Measurements from ENCODE around the gene KIDINS220. TPM values are rescaled to one million over a fixed set of nuclear protein-coding genes. Genes with fewer than 3 reads are reported as not detected.

The KIDINS220 gene
- total and polyA plus RNA-seq, 2 experiments from 2014 or later: 12.8 to 38.2 TPM

- H3K9me2 ChIP-seq (ENCODE audit: insufficient read depth): no peaks in the 10 kb centered on the region
- Mint-ChIP-seq H3K4me1 (no peaks in the 10 kb centered on the region), H3K9me3 (no peaks in the 10 kb centered on the region), H3K27me3 (ENCODE audit: insufficient read depth, low read depth, poor library complexity) (no peaks in the 10 kb centered on the region), H3K4me3 (no peak overlapping the region), H3K27ac (no peak overlapping the region), H3K36me3 (ENCODE audit: low read depth) (peaks cover 3% of the 10 kb centered on the region; the same call in 1 of the 3 replicates)
- no peaks in the 10 kb centered on the region for H3K27me3 ChIP-seq (ENCODE audit: insufficient read depth)
- H3K27ac ChIP-seq (ENCODE audit: low read depth): no peak overlapping the region
- no peaks in the 10 kb centered on the region for H4K20me1 ChIP-seq (replicated peaks; ENCODE audit: insufficient read depth)
- no peaks in the 10 kb centered on the region for H3F3A ChIP-seq (replicated peaks; ENCODE audit: low read depth)
- TF ChIP-seq EZH2phosphoT487 (IDR thresholded peaks at IDR 0.05; ENCODE audit: unreplicated experiment) (no peak), ZNF462 (CRISPR knock-in tag; IDR thresholded peaks at IDR 0.05) (no peak)
- H2AFZ ChIP-seq: no peak overlapping the region
- H3K4me3 ChIP-seq: no peak overlapping the region
- no peak overlapping the region for H3K4me2 ChIP-seq
- no peaks in the 10 kb centered on the region for H3K36me3 ChIP-seq (ENCODE audit: insufficient read depth)
- no peak for ATAC-seq
- no peak for DNase-seq (ENCODE audit: low spot score)
- H3K79me2 ChIP-seq (replicated peaks; ENCODE audit: insufficient read depth): no peaks in the 10 kb centered on the region
- no peaks in the 10 kb centered on the region for H3K4me1 ChIP-seq (ENCODE audit: insufficient read depth)
These were observed 87.2 kb downstream of the KIDINS220 start for GRCh38 chr2:8750221-8750620.

- Histone ChIP-seq H3K36me3 (ENCODE audit: insufficient read depth) (no peaks in the 10 kb centered on the region), H3K4me2 (no peak overlapping the region), H3K9me2 (ENCODE audit: insufficient read depth) (no peaks in the 10 kb centered on the region), H3K27me3 (ENCODE audit: insufficient read depth) (no peaks in the 10 kb centered on the region), H4K20me1 (replicated peaks; ENCODE audit: insufficient read depth) (no peaks in the 10 kb centered on the region; the same call in 1 of the 2 replicates), H2AFZ (no peak overlapping the region), H3K79me2 (replicated peaks; ENCODE audit: insufficient read depth) (no peaks in the 10 kb centered on the region), H3K4me1 (ENCODE audit: insufficient read depth) (no peaks in the 10 kb centered on the region), H3F3A (replicated peaks; ENCODE audit: low read depth) (no peaks in the 10 kb centered on the region), H3K4me3 (no peak overlapping the region), H3K27ac (ENCODE audit: low read depth) (no peak overlapping the region)
- Mint-ChIP-seq H3K36me3 (ENCODE audit: low read depth) (no peaks in the 10 kb centered on the region), H3K27me3 (ENCODE audit: insufficient read depth, low read depth, poor library complexity) (no peaks in the 10 kb centered on the region), H3K4me1 (peaks cover 2% of the 10 kb centered on the region; the same call in 2 of the 3 replicates), H3K9me3 (no peaks in the 10 kb centered on the region), H3K27ac (no peak overlapping the region), H3K4me3 (no peak overlapping the region)
- DNase-seq (ENCODE audit: low spot score) (no peak), ATAC-seq (no peak)
- no peak for TF ChIP-seq ZNF462 (CRISPR knock-in tag; IDR thresholded peaks at IDR 0.05)
- TF ChIP-seq EZH2 (IDR thresholded peaks at IDR 0.05; ENCODE audit: low read depth, unreplicated experiment): no peak
- TF ChIP-seq JUNB (IDR thresholded peaks at IDR 0.05; ENCODE audit: unreplicated experiment): no peak
These were observed 94.2 kb downstream of the KIDINS220 start for GRCh38 chr2:8743261-8743660.

All from GM23338 (cell line).